ENCODE results near the gene ACOX3. TPM values are rescaled to one million over a fixed set of nuclear protein-coding genes. Genes with fewer than 3 reads are reported as not detected.

Gene ACOX3
- total RNA-seq, 4 donors from 2014 or later: 42.3 to 86.2 (median 50.3) TPM

DNA sequence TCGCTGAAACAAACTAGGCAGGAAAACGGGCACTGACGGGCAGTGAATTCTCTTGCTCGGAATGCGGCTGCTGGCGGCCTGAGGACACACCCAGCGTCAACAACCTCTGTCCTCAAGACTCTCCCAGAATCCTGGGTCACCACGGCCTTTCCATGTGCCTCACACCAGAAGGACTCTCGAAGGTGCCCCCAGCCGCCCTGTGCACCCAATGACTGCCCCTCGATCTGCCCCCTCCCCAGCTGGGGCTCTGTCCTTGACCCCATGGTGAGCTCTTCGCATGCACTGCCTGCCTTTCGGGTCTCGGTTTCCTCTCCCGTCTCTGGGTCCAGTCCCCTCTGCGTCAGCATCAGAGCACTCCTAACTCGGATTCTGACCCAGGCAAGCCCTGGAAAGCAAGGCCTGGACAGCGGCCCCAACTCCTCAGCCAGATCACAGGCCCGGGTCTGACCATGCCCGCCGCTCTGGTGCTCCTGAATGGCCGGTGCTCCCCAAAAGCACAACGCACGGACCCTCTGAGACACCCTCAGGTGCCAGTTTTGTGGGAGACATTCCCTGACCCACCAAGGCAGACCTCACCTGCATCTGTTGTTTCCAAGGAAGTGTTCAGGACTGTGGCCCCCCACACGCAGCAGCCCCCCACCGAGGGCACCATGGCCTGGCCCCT is 56.0 kb downstream of the ACOX3 start:
- TF ChIP-seq, protein P1, sequence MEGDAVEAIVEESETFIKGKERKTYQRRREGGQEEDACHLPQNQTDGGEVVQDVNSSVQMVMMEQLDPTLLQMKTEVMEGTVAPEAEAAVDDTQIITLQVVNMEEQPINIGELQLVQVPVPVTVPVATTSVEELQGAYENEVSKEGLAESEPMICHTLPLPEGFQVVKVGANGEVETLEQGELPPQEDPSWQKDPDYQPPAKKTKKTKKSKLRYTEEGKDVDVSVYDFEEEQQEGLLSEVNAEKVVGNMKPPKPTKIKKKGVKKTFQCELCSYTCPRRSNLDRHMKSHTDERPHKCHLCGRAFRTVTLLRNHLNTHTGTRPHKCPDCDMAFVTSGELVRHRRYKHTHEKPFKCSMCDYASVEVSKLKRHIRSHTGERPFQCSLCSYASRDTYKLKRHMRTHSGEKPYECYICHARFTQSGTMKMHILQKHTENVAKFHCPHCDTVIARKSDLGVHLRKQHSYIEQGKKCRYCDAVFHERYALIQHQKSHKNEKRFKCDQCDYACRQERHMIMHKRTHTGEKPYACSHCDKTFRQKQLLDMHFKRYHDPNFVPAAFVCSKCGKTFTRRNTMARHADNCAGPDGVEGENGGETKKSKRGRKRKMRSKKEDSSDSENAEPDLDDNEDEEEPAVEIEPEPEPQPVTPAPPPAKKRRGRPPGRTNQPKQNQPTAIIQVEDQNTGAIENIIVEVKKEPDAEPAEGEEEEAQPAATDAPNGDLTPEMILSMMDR (IDR thresholded peaks at IDR 0.05): no peak
- TF ChIP-seq POLR2A (IDR thresholded peaks at IDR 0.05): no peak
- Histone ChIP-seq H3K9me3 (no peaks in the 10 kb centered on the region), H3K27me3 (no peaks in the 10 kb centered on the region), H3K4me1 (peaks cover 0 to 5% (median 0%) of the 10 kb centered on the region in 3 donors), H3K4me3 (no peak overlapping the region), H3K36me3 (peaks cover 16 to 100% (median 18%) of the 10 kb centered on the region in 3 donors), H3K27ac (peak overlapping the region in 1 of 4 donors; percentile 34)
- 91 to 93% methylated on average over 18 to 22 of the region's 26 CpGs for WGBS, 2 donors
- intact Hi-C loops (cut with DNase I): no loop called here
- no peak for DNase-seq

DNA sequence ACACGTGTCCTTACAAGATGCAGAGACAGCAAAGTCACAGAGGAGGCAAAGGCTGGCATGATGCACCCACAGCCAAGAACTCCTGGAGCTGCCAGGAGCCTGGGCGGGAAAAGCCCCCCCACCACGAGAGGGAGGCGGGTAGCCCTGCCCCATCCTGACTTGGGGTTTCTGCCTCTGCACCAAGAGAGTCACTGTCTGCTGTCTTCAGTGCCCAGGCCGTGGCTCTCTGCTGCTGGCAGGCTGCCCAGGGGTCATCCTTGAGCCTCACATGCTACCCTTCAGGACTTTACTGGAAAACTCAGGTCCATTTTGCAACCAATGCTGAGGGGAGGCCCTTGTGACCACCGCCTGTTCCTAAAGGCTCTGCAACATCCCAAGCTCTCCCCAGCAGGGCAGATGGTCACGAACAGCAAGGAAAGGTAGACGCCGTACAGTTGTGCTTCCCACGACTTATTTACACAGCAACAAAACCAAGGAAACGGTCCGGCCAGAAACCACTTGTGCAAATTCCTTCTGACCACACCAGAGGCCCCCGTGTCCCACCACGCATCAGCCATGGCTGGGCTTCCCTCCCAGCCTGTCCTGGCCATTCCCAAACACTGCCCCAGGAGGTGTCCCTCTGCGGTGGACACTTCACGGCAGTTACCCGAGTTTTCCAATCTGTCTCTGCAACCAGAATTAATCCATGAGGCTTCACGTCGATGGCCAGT is 56.9 kb downstream of the ACOX3 start:
- TF ChIP-seq, protein P1 (IDR thresholded peaks at IDR 0.05): no peak
- Histone ChIP-seq H3K27me3 (no peaks in the 10 kb centered on the region), H3K27ac (no peak overlapping the region), H3K4me3 (no peak overlapping the region), H3K36me3 (peaks cover 7 to 100% (median 11%) of the 10 kb centered on the region in 3 donors), H3K4me1 (peaks cover 0 to 5% (median 0%) of the 10 kb centered on the region in 3 donors), H3K9me3 (no peaks in the 10 kb centered on the region)
- intact Hi-C loops (cut with DNase I): no loop called here
- WGBS, 2 donors: 76 to 78% methylated on average over 11 to 15 of the region's 19 CpGs
- DNase-seq: no peak

DNA sequence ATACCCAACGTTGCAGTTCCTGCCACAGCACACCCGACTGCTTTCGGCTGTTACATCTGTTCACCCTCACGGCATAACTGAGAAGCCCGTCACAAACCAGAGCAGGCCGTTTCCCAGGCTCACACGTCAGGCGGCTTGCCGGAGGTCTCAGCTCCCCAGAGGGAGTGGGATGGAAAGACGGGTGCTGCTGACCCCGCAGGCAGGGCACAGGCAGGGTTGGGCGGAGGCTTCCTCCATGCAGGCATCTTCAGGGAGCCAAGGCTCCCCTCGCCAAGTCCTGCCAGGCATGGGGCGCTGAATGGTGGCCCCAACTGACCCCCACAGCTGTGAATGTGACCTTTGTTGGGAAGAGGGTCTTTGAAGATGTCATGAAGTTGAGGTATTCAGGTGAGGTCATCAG is 57.5 kb downstream of the ACOX3 start:
- peaks cover 4 to 100% (median 11%) of the 10 kb centered on the region in 3 donors for H3K36me3 ChIP-seq
- H3K9me3 ChIP-seq: no peaks in the 10 kb centered on the region
- DNase-seq: no peak
- 86% methylated on average over 11 of the region's 14 CpGs for WGBS, 2 donors
- TF ChIP-seq POLR2A (IDR thresholded peaks at IDR 0.05): no peak
- TF ChIP-seq, protein P1 (IDR thresholded peaks at IDR 0.05): no peak
- intact Hi-C loops (cut with DNase I): no loop called here
- peaks cover 0 to 5% (median 0%) of the 10 kb centered on the region in 3 donors for H3K4me1 ChIP-seq
- no peak overlapping the region for H3K27ac ChIP-seq
- H3K4me3 ChIP-seq: no peak overlapping the region
- H3K27me3 ChIP-seq: no peaks in the 10 kb centered on the region

DNA sequence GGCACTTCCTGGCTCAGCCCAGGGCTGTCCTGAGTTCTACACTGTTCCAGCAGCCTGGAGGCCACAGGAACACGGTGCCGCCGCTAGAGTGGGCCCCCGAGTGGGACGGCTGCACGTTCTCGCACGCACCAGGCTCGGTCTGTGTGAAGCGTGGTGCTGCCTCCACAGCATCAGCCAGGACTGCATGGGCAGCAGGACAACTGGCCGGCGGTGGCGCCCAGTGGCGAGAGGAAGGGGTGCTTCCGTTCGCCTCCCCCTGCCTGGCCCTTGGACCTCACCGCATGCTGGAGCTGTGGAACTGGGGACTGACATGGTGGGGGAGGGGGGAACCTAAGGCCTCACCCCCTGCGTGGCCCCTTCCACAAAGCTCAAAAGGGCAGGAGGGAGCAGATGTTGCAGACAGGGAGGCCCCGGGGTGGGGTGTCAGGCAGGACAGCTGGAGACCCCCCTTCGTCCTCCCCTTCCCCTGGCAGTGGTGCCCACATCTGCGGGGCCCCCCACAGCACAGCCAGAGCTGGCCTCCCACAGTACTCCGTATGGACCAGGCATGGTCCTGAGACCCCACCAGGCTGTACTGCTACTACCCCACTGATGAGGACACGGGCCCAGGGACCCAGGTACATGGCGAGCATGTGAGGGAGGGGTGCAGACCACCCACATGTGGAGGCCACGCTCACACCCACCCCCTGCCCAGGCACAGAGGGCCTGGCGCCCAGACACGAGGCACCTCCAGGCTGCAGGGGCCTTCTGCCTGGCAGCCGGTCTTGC is 58.5 kb downstream of the ACOX3 start:
- H3K27ac ChIP-seq: no peak overlapping the region
- TF ChIP-seq, protein P1 (IDR thresholded peaks at IDR 0.05): no peak
- TF ChIP-seq POLR2A (IDR thresholded peaks at IDR 0.05): no peak
- peaks cover 0 to 5% (median 0%) of the 10 kb centered on the region in 3 donors for H3K4me1 ChIP-seq
- H3K4me3 ChIP-seq: no peak overlapping the region
- no peaks in the 10 kb centered on the region for H3K27me3 ChIP-seq
- DNase-seq: no peak
- intact Hi-C loops (cut with DNase I): no loop called here
- peaks cover 4 to 100% (median 10%) of the 10 kb centered on the region in 3 donors for H3K36me3 ChIP-seq
- WGBS, 2 donors: 91% methylated on average over 9 of the region's 28 CpGs; no CpG with 5 or more reads in 1 of the 2 donors
- H3K9me3 ChIP-seq: no peaks in the 10 kb centered on the region
